ENCODE data around the gene NAA60.

NAA60 gene

GRCh38 chr16:3495176-3495575 lies 51.7 kb downstream of the NAA60 start, which contains the start of gene C16orf90:
Gene C16orf90, minus strand, starts transcription at chr16:3495489. Its CDS starts 68 bp downstream, at chr16:3495421.
- no peak within 1 kb of the TSS for H3K27ac ChIP-seq
- no peak for TF ChIP-seq CTCF (conservative IDR thresholded peaks at IDR 0.05)

GRCh38 chr16:3496386-3496785 lies 52.9 kb downstream of the NAA60 start:
- no peak overlapping the region for H3K27ac ChIP-seq
- TF ChIP-seq CTCF (conservative IDR thresholded peaks at IDR 0.05) = no peak

- H3K27ac ChIP-seq = no peak overlapping the region
- TF ChIP-seq CTCF (conservative IDR thresholded peaks at IDR 0.05) = no peak
These were observed 54.3 kb downstream of the NAA60 start for GRCh38 chr16:3497771-3498170.

DNA sequence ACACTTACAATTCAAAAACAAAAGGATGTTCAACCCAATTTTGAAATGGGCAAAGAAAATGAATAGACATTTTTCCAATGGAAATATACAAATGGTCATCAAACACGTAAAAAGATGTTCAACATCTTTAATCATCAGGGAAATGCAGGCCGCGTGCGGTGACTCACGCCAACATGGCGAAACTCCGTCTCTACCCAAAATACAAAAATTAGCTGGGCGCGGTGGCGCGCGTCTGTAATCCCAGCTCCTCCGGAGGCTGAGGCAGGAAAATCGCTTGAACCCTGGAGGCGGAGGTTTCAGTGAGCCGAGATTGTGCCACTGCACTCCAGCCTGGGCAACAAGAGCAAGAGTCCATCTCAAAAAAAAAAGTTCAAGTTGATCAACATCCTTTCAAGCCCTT lies 55.5 kb downstream of the NAA60 start:
- no peak for TF ChIP-seq CTCF (conservative IDR thresholded peaks at IDR 0.05)
- no peak overlapping the region for H3K27ac ChIP-seq

- H3K27ac ChIP-seq = peak overlapping the region; percentile 68
These were observed 57.9 kb downstream of the NAA60 start for GRCh38 chr16:3501412-3501761.

DNA sequence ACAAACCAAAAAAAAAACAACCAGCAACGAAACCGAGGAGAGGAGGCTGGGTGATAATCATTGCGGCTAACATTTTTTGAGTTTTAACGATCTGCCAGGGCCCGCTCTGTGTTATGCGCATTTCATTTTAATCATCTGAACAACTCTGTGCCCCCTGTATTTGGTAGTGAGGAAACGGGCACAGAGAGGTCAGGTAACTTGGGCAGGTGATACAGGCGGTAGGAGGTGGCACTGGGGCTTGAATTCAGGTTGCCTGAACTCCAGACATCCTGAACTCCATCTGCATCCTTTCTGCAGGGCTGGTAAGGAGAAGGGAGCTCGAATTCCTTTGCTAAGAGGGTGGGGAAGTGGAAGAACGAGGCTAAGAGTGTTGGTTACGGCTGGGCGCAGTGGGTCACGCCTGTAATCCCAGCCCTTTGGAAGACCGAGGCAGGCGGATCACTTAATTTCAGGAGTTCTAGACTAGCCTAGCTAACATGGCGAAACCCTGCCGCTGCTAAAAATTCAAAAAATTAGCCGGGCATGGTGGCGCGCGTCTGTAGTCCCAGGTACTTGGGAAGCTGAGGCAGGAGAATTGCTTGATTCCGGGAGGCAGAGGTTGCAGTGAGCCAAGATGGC lies 58.4 kb downstream of the NAA60 start:
- no peak overlapping the region; the same call in 1 of the 2 replicates for H3K27ac ChIP-seq
- no peak for TF ChIP-seq CTCF (conservative IDR thresholded peaks at IDR 0.05)

DNA sequence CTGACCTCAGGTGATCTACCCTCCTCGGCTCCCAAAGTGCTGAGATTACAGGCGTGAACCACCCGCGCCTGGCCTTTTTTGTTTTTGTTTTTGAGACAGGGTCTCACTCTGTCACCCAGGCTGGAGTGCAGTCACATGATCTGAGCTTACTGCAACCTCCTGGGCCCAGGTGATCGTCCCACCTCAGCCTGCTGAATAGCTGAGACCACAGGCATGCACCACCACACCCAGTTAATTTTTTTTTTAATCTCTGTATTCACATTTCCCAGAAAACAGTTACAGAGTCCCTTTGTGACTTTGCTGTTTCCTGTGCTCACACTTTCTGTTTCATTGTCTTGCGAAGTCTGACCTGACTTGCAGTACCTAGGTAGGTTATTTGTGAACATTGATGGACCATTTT lies 60.0 kb downstream of the NAA60 start:
- H3K27ac ChIP-seq = no peak overlapping the region

More for the DNA sequence above, 60.0 kb downstream of the NAA60 start:
- TF ChIP-seq CTCF (conservative IDR thresholded peaks at IDR 0.05) = no peak
